NCI-H2227 (cell line): ENCODE measurements around the gene EXOSC3.
A peak's percentile ranks its signal among the peaks of the same experiment; 100 is the strongest.
"Not testable (repeated sequence)": the region's sequence is repeated elsewhere in the genome, so short reads cannot be mapped to it uniquely, and the experiment has no call there.

Source experiments
- DNase-seq: peaks from one replicate; lab custom pipeline; 2025; ENCODE audit not compliant: unreplicated experiment; lab: John Stamatoyannopoulos, UW

The EXOSC3 gene

DNA sequence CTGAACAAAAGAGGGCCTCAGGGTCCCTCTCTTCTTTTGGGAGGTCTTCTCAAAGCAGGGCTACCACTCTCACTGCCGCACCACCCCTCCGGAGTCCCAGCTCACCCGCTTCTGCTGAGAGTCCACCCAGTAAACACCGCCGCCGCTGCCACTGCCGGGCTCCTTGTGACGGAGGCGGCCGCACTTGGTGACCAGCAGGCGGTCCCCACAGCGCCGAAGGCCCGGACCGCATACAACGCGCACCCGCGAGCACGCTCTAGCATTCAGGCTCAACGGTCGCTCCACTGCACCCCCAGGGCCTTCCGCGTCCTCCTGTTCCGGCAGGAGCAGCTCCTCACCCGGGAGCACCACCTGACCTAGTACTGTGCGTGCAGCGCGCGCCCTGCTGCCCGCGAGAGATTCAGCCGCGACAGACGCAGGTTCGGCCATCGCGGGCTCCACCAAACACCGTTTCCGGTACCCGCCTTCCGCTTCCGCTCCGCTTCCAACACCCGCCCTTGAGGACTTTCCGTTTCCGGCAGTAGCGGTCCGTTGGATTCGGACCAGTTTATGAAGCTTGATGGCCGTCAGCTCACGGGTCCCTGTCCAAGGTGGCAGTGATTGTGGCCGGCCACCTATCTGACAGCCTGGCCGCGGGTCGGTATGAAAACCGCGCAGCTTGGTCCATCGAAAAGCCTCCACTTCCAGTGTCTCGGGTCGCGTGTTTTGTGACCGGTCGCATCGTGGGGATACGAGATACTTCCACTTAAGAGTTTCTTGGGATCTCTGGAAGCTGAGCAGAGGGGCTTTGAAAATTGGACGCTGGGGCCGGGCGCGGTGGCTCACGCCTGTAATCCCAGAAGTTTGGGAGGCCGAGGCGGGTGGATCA, at the start of gene EXOSC3:
Gene EXOSC3, minus strand, starts transcription at position 449 of the 868 bp plus-strand sequence. Its CDS starts 20 bp downstream, at position 429.
- DNase-seq: peak; percentile 90

DNA sequence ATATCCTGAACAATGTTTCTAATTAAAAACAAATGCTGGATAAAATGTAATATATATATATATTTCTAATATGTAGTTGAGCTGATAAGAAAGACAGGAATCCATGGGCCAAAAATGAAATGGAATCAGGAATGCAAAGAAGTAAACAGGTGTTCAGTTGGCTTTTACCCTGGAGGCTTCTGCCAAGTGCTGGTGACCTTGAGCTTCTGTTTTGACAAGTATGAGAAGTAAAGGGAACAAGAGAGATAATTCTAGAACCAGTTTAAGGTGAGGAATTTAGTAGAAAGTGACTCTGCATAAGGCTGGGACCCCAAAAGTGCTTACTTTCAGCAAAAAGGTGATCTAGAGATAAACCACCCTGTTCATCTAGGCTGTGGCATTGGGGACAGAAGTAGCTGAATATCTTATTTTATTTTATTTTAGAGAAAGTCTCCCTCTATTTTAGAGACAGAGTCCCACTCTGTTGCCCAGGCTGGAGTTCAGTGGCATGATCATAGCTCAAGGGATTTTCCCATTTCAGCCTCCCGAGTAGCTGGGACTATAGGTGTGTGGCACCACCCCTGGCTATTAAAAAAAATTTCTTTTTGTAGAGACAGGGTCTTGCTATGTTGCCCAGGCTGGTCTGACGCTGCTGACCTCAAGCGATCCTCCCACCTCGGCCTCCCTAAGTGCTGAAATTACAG, 42.8 kb upstream of the EXOSC3 start:
- DNase-seq: no peak

DNA sequence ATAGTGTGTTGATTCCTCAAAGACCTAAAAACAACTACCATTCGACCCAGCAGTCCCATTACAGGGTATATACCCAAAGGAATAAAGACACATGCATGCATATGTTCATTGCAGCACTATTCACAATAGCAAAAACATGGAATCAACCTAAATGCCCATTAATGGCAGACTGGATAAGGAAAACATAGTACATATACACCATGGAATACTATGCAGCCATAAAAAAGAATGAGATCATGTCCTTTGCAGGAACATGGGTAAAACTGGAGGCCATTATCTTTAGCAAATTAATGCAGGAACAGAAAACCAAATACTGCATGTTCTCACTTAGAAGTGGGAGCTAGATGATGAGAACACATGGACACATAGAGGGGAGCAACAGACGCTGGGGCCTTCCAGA, 40.3 kb upstream of the EXOSC3 start:
- not testable (repeated sequence) for DNase-seq

DNA sequence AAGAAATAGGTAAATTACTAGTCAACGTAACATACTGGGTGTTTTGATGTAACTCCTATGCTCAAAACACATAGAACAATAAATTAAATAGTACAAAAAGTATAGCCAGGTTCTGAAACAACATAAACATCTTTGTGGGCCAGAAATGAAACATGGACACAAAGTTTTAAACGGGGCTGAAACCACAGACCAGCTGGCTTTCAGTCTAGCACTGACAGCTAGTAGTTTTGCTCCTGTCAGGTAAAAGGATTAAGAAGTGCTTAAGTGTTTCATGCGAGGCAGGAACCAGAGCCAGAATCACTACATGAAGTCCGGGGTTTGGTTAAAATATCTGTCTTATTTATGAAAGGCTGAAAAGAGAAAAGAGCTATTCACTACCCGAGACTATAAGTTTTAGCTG, 35.3 kb upstream of the EXOSC3 start:
- no peak for DNase-seq

DNA sequence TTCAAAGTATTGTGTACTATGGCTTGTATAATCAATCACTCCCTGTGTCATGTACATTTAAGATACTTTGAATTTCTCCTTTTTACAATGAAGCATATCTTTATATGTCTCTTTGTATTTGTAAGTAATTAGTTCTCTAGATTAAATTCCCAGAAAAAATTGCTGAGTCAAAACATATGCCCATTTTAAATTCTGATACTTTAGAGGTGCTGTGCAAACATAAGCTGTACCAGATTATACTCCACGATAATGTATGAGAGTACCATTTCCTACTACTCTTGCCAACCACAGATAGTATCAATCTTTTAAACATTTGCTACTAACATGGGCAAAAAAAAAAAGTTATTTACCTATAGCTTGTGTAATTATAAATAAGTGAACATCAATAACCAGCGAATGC, 34.0 kb upstream of the EXOSC3 start:
- no peak for DNase-seq

DNA sequence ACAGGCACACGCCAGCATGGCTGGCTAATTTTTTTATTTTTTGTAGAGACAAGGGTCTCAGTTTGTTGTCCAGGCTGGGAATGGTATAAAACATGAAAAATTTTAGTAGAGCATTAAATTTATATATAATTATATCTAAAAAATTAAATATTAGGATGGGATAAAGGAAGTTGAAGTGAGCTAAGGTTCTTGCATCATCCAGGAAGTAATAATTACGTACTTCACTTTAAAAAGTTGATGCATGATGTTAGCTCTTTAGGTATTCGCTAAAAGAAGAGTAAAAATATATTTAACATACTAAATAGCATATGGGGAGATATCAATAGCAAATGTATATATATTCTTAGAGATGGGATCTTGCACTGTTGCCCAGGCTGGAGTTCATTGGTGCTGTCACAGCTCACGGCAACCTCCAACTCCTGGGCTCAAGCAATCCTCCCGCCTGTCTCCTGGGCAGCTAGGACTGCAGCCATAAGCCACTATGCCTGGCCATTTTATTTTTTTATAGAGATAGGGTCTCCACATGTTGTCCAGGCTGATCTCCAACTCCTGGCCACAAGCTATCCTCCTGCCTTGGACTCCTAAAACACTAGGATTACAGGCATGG, 28.0 kb upstream of the EXOSC3 start:
- DNase-seq: no peak

DNA sequence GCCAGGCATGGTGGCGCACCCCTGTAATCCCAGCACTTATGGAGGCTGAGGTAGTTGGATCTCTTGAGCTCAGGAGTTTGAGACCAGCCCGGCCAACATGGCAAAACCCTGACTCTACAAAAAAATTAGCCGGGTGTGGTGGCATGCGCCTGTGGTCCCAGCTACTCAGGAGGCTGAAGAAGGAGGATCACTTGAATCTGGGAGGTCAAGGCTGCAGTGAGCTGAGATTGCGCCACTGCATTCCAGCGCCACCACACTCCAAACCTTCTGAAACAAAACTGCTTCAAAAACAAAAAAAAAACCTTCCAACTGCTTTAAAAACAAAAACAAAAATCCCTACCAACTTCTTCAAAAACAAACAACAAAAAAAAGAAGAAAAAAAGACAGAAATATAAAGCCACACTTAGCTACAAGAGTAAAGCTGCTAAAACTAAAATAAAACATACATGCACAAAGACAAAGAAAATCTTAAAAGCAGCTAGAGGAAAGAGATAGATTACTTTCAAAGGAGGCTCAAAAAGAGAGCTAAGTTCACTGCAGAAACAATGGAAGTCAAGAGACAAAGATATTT, 27.1 kb upstream of the EXOSC3 start:
- DNase-seq: no peak

DNA sequence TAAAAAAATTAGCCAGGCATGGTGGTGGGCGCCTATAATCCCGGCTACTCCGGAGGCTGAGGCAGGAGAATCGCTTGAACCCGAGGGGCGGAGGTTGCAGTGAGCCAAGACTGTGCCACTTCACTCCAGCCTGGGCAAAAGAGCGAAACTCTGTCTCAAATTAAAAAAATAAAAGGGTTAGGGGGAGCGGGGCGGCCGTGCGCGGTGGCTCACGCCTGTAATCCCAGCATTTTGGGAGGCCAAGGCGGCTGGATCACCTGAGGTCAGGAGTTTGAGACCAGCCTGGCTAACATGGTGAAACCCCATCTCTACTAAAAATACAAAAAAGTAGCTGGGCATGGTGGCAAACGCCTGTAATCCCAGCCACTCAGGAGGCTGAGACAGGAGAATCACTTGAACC, 24.8 kb upstream of the EXOSC3 start:
- DNase-seq: not testable (repeated sequence)

DNA sequence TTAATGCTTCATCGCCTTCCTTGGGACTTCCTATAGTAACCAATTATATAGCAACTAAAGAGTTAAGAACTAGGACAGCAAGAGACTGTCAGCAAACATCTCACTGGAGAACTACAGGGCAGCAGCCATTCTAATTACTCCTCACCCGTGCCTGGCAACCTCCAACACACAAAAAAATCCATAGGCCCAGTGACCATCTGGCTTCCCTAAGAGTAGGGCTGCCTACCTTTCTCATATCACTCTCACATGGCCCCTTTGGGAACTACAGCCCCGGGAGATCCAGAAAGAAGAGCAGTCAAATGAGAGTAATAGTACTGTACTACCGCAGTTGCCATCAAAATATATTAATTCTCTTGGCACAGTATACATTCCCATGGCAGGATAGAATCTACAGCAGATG, 21.4 kb upstream of the EXOSC3 start:
- peak; percentile 27 for DNase-seq

DNA sequence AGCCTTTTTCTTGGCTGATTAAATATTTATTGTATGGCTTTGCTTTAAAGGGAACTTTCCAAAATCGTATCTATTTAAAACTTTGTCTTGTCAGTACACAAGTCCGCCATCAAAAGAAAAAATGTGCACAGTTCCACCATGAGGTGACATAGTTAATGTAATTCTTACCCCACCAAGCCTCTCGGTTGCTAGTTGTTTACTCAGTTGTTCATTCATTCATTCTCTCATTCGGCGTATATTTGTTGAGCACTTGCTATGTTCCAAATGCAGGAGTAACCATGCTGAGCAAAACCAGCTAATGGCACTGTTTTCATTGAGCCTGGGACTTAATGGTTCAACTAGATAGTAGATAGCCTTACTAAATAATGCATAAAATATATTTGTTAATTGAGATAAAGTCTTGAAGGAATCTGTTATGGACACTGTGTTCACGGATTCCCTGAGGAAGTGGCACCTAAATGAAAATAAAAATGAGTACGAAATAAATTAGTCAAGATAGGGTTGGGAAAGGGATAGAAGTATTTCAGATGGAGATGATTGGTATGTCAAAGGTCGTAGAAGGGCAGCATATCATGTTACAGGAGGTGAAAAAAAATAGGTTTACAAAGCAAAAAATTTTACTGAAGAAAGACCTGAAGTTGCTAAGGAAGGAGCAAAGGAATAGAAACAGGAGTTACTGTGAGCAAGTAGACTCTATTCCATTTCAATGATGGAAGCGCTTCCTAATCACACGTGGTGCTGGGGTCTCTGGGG, 17.3 kb upstream of the EXOSC3 start:
- DNase-seq: no peak

DNA sequence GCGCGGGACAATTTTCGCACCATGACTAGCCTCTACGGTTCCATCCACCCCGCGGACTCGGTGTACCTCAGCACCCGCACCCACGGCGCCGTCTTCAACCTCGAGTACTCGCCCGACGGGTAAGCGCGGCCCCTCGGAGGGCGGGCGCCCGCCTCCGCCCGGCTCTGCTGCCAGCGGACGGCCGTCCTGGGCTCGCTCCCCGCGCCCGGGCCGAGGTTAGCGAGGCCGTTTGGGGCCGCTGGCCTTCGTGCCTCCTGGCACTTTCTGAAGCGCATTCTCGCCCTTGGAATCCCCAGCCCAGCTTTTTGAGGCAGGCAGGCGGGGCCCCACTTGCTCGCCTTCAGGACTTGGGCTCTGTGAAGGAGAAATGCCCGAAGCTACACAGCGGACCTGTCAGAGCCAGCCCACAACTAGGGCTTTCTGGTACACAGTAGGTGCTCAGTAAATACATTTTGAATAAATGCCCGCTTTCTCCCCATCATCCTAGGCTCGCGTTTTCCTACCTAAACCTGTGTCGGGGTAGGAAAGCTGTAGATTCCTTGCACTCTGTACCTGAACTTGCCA, 16.5 kb upstream of the EXOSC3 start:
- no peak for DNase-seq

DNA sequence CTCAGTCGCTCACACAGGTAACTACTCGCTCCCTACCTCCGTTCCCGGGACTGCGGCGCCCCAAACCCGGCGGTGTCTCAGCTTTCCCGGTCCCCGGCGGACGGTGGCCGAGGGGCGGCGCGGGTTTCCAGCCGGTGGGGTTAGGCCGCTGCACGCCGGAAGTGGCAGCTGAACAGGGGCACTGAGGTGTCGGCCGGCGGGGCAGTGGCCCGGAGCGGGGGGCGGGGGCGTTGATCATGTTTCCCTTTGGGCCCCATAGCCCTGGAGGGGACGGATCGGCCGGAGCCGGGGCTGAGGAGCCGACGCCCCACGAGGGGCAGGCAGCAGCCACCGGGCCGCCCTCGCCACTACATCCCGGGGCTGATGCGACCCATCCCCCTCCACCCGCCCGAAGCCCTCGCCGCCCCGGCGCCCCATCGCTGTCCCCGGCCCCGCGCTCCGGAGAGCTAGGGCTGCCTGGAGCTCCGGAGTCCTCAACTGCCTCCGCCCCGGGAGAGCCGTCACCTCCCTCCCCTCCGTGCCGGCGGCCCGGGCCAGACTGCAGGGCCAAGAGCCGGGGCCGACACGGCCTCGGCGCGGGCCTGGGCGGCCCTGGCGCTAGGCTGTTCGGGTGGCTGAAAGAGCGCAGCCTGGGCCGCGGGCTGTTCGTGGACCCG, 15.9 kb upstream of the EXOSC3 start, which contains the start of gene DCAF10:
Gene DCAF10, plus strand, starts transcription at position 167 of the 656 bp plus-strand sequence. Its CDS starts 70 bp downstream, at position 237.
- DNase-seq: peak; percentile 83

DNA sequence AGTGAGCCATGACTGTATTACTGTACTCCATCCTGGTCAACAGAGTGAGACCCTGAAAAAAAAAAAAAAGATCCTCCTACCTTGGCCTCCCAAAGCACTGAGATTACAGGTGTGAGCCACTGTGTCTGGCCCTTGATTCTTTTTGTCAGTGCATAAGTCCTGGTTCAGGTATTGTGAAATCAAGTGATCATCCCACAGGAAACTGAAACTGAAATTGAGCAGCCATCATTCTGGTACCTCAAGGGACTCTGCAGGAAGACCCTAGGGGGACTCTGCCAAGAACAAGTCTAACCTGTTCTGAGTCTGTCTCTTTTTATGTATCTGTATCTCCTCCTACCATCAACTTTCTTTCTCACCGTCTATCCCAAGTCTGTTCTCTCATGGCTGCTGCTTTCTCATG, 13.8 kb upstream of the EXOSC3 start:
- no peak for DNase-seq

DNA sequence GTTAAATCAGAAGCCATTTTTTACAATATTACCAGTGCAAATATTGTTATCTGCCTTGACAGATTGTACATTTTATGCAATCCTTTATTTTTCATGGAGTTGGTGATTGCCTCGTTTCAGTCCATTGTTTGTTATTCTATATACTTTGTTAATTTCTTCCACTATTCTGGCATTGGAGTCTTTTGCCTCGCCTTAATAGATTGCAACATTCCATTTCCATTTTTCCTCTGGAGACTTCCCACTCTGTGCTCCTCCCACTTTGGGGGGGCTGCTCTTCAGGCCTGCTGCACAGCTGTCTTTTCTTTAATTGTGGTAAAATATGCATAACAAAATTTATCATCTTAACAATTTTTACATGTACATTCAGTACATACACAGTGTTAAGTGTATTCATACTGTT, 11.4 kb upstream of the EXOSC3 start:
- DNase-seq: no peak

DNA sequence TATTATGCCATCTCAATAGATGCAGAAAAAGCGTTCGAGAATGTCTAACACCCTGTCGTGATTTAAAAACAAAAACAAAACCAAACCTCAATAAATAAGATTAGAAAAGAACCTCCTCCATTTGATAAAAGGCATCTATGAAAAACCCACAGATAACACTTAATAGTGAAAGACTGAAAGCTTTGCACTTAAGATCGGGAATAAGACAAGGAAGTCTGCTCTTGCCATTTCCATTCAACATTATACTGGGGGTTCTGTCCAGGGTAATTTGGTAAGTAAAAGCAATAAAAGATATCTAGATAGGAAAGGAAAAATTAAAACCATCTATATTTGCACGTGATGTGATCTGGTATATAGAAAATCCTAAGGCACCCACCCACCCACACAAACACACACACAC, 7.3 kb upstream of the EXOSC3 start:
- no peak for DNase-seq

DNA sequence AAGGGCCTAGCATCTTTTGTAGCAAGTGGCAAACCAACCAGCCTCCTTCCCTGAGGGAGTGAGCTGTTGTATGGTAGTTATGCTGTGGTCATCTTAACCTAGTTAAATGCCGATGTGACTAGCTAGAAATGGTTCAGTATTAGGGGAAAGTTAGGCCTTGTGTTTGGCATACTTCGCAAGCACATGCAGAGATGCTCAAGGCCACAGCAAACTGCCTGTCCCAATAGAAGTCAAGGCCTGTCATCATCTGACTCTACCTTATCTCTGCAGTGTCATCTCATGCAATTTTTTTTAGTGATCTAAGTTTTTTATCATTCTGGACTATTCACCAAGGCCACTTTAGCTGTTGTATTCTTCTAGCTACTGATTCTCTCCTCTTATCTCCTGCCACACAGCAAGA, 5.2 kb upstream of the EXOSC3 start:
- DNase-seq: no peak

DNA sequence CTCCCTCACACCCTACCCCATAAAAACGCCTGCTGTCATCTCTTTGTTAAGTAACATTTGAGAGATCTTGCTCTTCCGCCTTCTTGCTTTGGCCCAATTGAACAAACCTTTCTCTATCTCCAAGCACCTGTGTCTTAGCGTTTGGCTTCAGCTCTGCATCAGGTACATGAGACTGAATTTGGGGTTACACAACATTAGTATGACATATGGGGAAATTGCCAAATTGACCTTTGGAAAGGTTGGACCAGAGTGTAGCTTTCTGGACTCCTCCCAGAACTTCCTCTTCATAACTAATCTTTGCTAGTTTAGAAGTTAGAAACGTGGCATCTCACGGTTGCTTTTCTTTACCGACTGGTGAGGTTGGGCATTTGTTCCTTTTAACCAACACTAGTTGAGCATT, 3.5 kb upstream of the EXOSC3 start:
- no peak for DNase-seq

DNA sequence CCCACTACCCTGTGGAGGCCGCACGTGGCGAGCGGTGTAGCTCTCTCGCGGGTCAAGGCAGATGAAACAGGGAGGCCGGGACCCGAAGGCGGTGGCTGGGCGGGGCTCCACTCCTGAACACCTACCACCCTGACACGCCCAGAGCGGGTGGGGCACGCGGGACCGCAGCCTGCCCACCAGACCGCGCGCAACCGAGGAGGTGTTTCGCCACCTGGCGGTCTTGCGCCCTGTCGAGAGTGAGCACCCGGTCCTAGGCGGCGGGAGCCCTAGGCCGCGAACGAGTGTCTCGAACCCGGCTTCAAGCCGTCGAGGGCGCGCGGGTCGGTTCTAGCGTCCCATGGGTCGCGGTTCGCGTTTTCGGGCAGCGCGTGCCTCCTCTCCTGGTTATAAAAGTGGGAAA, 2.2 kb upstream of the EXOSC3 start:
- DNase-seq: no peak

DNA sequence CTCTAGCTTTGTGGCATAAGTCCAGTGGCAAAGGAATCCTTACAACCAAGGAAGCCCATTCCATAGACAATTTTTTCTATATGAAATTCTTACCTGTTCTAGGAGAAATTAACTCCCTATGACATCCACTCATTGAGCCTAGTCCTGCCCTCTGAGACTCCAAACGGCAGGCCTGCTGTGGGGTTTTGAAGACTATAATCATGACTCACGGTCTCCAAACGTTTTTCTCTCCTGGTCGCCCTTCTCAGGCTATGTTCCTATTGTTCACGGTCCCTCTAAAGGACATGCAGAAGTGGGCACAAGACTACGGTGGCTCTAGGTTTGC, 611 bp downstream of the EXOSC3 start:
- no peak for DNase-seq

DNA sequence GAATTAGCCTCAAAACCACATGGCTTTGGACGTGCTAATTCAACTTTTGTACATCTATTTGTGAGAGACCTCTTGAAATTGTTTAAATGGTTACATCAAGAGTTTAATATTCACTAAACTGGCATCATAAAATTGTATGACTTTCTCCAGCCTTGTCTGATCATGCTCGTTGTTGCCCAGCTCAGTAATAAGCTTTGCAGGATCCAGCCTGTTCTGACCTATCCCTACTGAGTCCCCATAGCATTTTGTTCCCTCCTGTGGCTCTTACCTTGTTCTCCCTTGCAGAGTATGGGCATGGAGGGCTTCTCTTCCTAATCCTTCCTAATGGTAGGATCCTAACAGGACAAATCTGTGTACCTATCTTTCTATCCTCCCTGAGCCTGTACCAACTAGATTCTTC, 6.3 kb downstream of the EXOSC3 start:
- no peak for DNase-seq
